A673 (cell line): Measurements from ENCODE around the gene MBLAC2.

Source experiments
- EZH2 ChIP-seq: fragments of 200-600 bp; sonication (generic); IDR thresholded peaks from 2 replicates; pipeline ENCODE4 v1.6.1; 2017; ENCODE audit warnings: borderline replicate concordance, low read depth, mild to moderate bottlenecking, mixed read lengths, antibody characterized with exemption, low read length; ENCODE audit not compliant: poor library complexity, severe bottlenecking
- TF ChIP-seq, protein P1 (sequence below): fragments of 300-800, 200-600 bp; sonication (generic); conservative IDR thresholded peaks from 2 replicates; pipeline ENCODE4 v1.5.1; 2017; ENCODE audit warnings: low read depth, mild to moderate bottlenecking, antibody characterized with exemption, low read length, moderate library complexity, mixed read lengths

DNA sequence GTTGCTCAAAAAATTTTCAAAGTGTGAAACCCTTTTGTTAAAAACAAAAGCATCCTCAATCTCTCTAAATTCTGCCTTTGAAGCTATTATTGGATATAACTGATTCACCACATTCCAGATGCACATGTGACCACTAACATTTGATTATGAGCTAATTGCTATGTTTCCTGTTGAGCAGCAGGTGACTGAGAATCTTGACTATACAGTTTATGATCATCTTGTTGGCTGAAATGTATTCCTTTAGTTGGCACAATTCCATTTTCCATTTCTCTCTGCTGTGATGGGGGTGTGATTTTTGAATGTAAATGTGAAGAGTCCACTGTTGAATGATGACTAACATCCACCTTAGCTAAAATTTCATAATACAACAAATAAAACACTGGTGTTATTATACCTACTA lies 44.1 kb upstream of the MBLAC2 start:
- TF ChIP-seq, protein P1, sequence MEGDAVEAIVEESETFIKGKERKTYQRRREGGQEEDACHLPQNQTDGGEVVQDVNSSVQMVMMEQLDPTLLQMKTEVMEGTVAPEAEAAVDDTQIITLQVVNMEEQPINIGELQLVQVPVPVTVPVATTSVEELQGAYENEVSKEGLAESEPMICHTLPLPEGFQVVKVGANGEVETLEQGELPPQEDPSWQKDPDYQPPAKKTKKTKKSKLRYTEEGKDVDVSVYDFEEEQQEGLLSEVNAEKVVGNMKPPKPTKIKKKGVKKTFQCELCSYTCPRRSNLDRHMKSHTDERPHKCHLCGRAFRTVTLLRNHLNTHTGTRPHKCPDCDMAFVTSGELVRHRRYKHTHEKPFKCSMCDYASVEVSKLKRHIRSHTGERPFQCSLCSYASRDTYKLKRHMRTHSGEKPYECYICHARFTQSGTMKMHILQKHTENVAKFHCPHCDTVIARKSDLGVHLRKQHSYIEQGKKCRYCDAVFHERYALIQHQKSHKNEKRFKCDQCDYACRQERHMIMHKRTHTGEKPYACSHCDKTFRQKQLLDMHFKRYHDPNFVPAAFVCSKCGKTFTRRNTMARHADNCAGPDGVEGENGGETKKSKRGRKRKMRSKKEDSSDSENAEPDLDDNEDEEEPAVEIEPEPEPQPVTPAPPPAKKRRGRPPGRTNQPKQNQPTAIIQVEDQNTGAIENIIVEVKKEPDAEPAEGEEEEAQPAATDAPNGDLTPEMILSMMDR: no peak
- no peak for TF ChIP-seq EZH2
